Natural killer cell (primary cell): ENCODE results near the gene TOR1A. TPM values are rescaled to one million over a fixed set of nuclear protein-coding genes. Genes with fewer than 3 reads are reported as not detected.
A peak's percentile ranks its signal among the peaks of the same experiment; 100 is the strongest.
"Not testable (repeated sequence)": the region's sequence is repeated elsewhere in the genome, so short reads cannot be mapped to it uniquely, and the experiment has no call there.

Source experiments
- ATAC-seq, 3 donors: fragments of 150-1000 bp in 2 of 3; fragments of 200-7000 bp in 1 of 3; cut with Tn5 transposase; 1 replicate in 1 of 3; 2 replicates in 2 of 3; pipeline ENCODE4 v1.10.0; 2021; ENCODE audit warnings: mild to moderate bottlenecking in 2 of 3, moderate library complexity in 2 of 3
- DNase-seq, 2 donors: peaks; one replicate each; pipeline versions ENCODE4 v3.0.0 to v3.0.0-alpha.2; 2013 to 2021; ENCODE audit warnings: mixed read lengths in 1 of 2
- H3K27ac ChIP-seq: one replicate; pipeline ENCODE4 v1.5.1; 2013; ENCODE audit warnings: mild to moderate bottlenecking, low read length
- H3K27me3 ChIP-seq: one replicate; pipeline ENCODE4 v1.6.1; 2013; ENCODE audit warnings: low read length; ENCODE audit not compliant: control insufficient read depth, insufficient read depth
- H3K36me3 ChIP-seq: one replicate; pipeline ENCODE4 v1.6.1; 2013; ENCODE audit warnings: low read length; ENCODE audit not compliant: control insufficient read depth, insufficient read depth
- H3K4me1 ChIP-seq: one replicate; pipeline ENCODE4 v1.6.1; 2013; ENCODE audit warnings: low read length; ENCODE audit not compliant: control insufficient read depth, insufficient read depth
- H3K4me3 ChIP-seq: one replicate; pipeline ENCODE4 v1.5.1; 2013; ENCODE audit warnings: low read length
- H3K9me3 ChIP-seq: one replicate; pipeline ENCODE4 v1.6.1; 2013; ENCODE audit warnings: low read length; ENCODE audit not compliant: control insufficient read depth, insufficient read depth
- H3K27ac Mint-ChIP-seq, 2 donors: one replicate each; pipeline ENCODE4 v1.8.0; 2022; ENCODE audit warnings: mild to moderate bottlenecking in 2 of 2, mixed read lengths in 2 of 2, moderate library complexity in 1 of 2
- H3K27me3 Mint-ChIP-seq, 2 donors: one replicate each; pipeline ENCODE4 v1.8.0; 2022; ENCODE audit warnings: low read depth in 2 of 2, mixed read lengths in 2 of 2
- H3K36me3 Mint-ChIP-seq: one replicate; pipeline ENCODE4 v1.8.0; 2022; ENCODE audit warnings: mixed read lengths
- H3K4me1 Mint-ChIP-seq, 2 donors: one replicate each; pipeline ENCODE4 v1.8.0; 2022; ENCODE audit warnings: mixed read lengths in 2 of 2
- H3K4me3 Mint-ChIP-seq: one replicate; pipeline ENCODE4 v1.8.0; 2022; ENCODE audit warnings: mild to moderate bottlenecking, moderate library complexity, mixed read lengths
- H3K9me3 Mint-ChIP-seq, 2 donors: one replicate each; pipeline ENCODE4 v1.8.0; 2022; ENCODE audit warnings: mixed read lengths in 2 of 2
- WGBS: methylation state at CpG from one replicate; pipeline ENCODE4 v1.1.7; 2013; ENCODE audit warnings: missing lambda C conversion rate; ENCODE audit not compliant: insufficient coverage; 5-methylcytosine and 5-hydroxymethylcytosine counted together
- intact Hi-C: fragments of 100-400 bp; cut with micrococcal nuclease; formaldehyde crosslinking; loops from one replicate; pipeline ENCODE4 v1.14.2; 2022
- total RNA-seq, 4 donors: library from RNA; stranded (reverse); fragments of 120-200 nt in 1 of 4; gene quantifications; one replicate each; pipeline versions ENCODE4 v1.2.3 to v1.2.4, GENCODE V29; 2013 to 2022
- TF ChIP-seq, protein P1 (sequence below): fragments of 200-600 bp; IDR thresholded peaks from one replicate; pipeline ENCODE4 v1.8.0; 2022; ENCODE audit warnings: antibody characterized with exemption

Gene TOR1A
- total RNA-seq, 3 donors from 2014 or later (not counting 1 experiment from before 2014, with no cell fraction given): 26.1 to 36.4 (median 34.8) TPM

DNA sequence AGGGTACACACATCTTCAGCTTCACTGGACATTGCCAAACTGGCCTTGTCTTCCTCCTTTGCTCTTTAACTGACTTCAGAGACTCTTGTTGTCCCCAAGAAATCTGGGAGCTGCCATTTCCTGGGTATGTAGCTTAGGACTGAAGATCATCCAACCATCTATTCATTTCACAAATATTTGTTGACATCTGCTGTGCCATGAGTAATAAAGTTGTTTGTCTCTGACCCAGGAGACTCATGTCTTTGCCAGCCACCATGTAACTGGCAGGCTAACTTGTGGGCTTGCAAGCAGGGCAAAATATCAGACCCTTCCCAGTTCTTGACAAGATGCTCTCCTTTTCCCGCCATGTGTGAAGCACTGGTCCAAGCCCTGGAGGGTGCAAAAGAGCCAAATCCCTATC, 38.1 kb downstream of the TOR1A start:
- Mint-ChIP-seq H3K27ac (no peak overlapping the region), H3K4me3 (no peak overlapping the region), H3K36me3 (no peaks in the 10 kb centered on the region), H3K4me1 (peaks cover 0 to 12% of the 10 kb centered on the region in 2 donors), H3K27me3 (peaks cover 17 to 21% of the 10 kb centered on the region in 2 donors), H3K9me3 (no peaks in the 10 kb centered on the region)
- Histone ChIP-seq H3K27me3 (no peaks in the 10 kb centered on the region), H3K36me3 (no peaks in the 10 kb centered on the region), H3K27ac (no peak overlapping the region), H3K4me3 (no peak overlapping the region), H3K4me1 (peaks cover 7% of the 10 kb centered on the region), H3K9me3 (no peaks in the 10 kb centered on the region)
- ATAC-seq (no peak), DNase-seq (no peak)
- TF ChIP-seq, protein P1, sequence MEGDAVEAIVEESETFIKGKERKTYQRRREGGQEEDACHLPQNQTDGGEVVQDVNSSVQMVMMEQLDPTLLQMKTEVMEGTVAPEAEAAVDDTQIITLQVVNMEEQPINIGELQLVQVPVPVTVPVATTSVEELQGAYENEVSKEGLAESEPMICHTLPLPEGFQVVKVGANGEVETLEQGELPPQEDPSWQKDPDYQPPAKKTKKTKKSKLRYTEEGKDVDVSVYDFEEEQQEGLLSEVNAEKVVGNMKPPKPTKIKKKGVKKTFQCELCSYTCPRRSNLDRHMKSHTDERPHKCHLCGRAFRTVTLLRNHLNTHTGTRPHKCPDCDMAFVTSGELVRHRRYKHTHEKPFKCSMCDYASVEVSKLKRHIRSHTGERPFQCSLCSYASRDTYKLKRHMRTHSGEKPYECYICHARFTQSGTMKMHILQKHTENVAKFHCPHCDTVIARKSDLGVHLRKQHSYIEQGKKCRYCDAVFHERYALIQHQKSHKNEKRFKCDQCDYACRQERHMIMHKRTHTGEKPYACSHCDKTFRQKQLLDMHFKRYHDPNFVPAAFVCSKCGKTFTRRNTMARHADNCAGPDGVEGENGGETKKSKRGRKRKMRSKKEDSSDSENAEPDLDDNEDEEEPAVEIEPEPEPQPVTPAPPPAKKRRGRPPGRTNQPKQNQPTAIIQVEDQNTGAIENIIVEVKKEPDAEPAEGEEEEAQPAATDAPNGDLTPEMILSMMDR: no peak
- intact Hi-C loops: no loop called here
- WGBS: no CpG with 5 or more reads among the region's 1 CpG

- WGBS: 81% methylated on average over 11 of the region's 11 CpGs
- ATAC-seq, H3K4me3 ChIP-seq, H3K36me3 ChIP-seq, intact Hi-C loops, H3K27ac ChIP-seq, H3K9me3 ChIP-seq, H3K27ac Mint-ChIP-seq, H3K4me3 Mint-ChIP-seq, H3K36me3 Mint-ChIP-seq, H3K4me1 ChIP-seq, H3K4me1 Mint-ChIP-seq, H3K27me3 ChIP-seq, DNase-seq, H3K9me3 Mint-ChIP-seq: not testable (repeated sequence)
- peaks cover 19 to 21% of the 10 kb centered on the region in 2 donors for H3K27me3 Mint-ChIP-seq
These were observed 39.0 kb downstream of the TOR1A start for GRCh38 chr9:129784970-129785369.

- WGBS: 37% methylated on average over 13 of the region's 14 CpGs
These were observed 40.2 kb downstream of the TOR1A start for GRCh38 chr9:129783516-129784361.

GRCh38 chr9:129781981-129782380, 42.0 kb downstream of the TOR1A start:
- ATAC-seq (no peak), DNase-seq (no peak)
- WGBS: 90% methylated on average over 5 of the region's 5 CpGs
- no peaks in the 10 kb centered on the region for H3K27me3 ChIP-seq
- H3K27ac ChIP-seq: no peak overlapping the region
- no peak overlapping the region for H3K27ac Mint-ChIP-seq
- no peaks in the 10 kb centered on the region for H3K9me3 ChIP-seq
- peaks cover 23% of the 10 kb centered on the region in 2 donors for H3K27me3 Mint-ChIP-seq
- no peak overlapping the region for H3K4me3 ChIP-seq
- peaks cover 10% of the 10 kb centered on the region for H3K4me1 ChIP-seq
- intact Hi-C loops: loop anchor here (2.0 kb wide), 2 partner anchors 55 to 651 kb away; no protein-coding TSS in a partner anchor
- peaks cover 8 to 17% of the 10 kb centered on the region in 2 donors for H3K4me1 Mint-ChIP-seq
- H3K9me3 Mint-ChIP-seq: no peaks in the 10 kb centered on the region
- TF ChIP-seq, protein P1: no peak
- no peaks in the 10 kb centered on the region for H3K36me3 Mint-ChIP-seq
- H3K4me3 Mint-ChIP-seq: no peak overlapping the region
- no peaks in the 10 kb centered on the region for H3K36me3 ChIP-seq

More at GRCh38 chr9:129783516-129784361, 40.2 kb downstream of the TOR1A start:
- Mint-ChIP-seq H3K9me3 (no peaks in the 10 kb centered on the region), H3K4me3 (no peak overlapping the region), H3K36me3 (no peaks in the 10 kb centered on the region), H3K27me3 (peaks cover 23 to 27% of the 10 kb centered on the region in 2 donors), H3K4me1 (peaks cover 0 to 6% of the 10 kb centered on the region in 2 donors), H3K27ac (no peak overlapping the region)
- Histone ChIP-seq H3K4me3 (no peak overlapping the region), H3K27me3 (no peaks in the 10 kb centered on the region), H3K27ac (no peak overlapping the region), H3K36me3 (no peaks in the 10 kb centered on the region), H3K9me3 (no peaks in the 10 kb centered on the region), H3K4me1 (no peaks in the 10 kb centered on the region)
- peak; percentile 50 to 84 for DNase-seq
- TF ChIP-seq, protein P1: peak; percentile 84
- intact Hi-C loops: loop anchor here (1.0 to 2.0 kb wide), 4 partner anchors 46 to 653 kb away; partner anchors contain the start of gene ASB6
- peak; percentile 93 to 100 (median 99) for ATAC-seq
